AML-193 (cell line): ENCODE results near the gene SGCB.
A peak's percentile ranks its signal among the peaks of the same experiment; 100 is the strongest.

Source experiments
- DNase-seq, 2 experiments: peaks; one replicate each; lab custom pipeline; 2025; lab: John Stamatoyannopoulos, UW

SGCB gene

GRCh38 chr4:52019936-52020657 is 18.0 kb downstream of the SGCB start, which contains the start of gene LRRC66:
LRRC66 (minus strand) TSS chr4:52020363; CDS start chr4:52017613, 2,750 bp downstream.
- no peak for DNase-seq

- no peak for DNase-seq
Measured at GRCh38 chr4:52017814-52018213, 20.3 kb downstream of the SGCB start.

- DNase-seq, result no peak
Measured at GRCh38 chr4:52016981-52017380, 21.1 kb downstream of the SGCB start.

GRCh38 chr4:52015366-52015765 is 22.7 kb downstream of the SGCB start:
- DNase-seq, result no peak

- DNase-seq, result peak in 1 of 2 experiments; percentile 40
Measured at GRCh38 chr4:52014903-52015302, 23.2 kb downstream of the SGCB start.

- no peak for DNase-seq
Measured at GRCh38 chr4:52012651-52013050, 25.4 kb downstream of the SGCB start.

- no peak for DNase-seq
Measured at GRCh38 chr4:52010986-52011385, 27.1 kb downstream of the SGCB start.

- DNase-seq, result no peak
Measured at GRCh38 chr4:52006887-52007286, 31.2 kb downstream of the SGCB start.

- no peak for DNase-seq
Measured at GRCh38 chr4:52005604-52006273, 32.4 kb downstream of the SGCB start.

GRCh38 chr4:52004414-52004813 is 33.7 kb downstream of the SGCB start:
- no peak for DNase-seq

- no peak for DNase-seq
Measured at GRCh38 chr4:52001616-52002015, 36.5 kb downstream of the SGCB start.

- DNase-seq, result no peak
Measured at GRCh38 chr4:51999250-51999649, 38.8 kb downstream of the SGCB start.

- no peak for DNase-seq
Measured at GRCh38 chr4:51998837-51999236, 39.3 kb downstream of the SGCB start.

- no peak for DNase-seq
Measured at GRCh38 chr4:51997647-51998046, 40.5 kb downstream of the SGCB start.

GRCh38 chr4:51995647-51996220 is 42.4 kb downstream of the SGCB start:
- DNase-seq, result no peak
